ENCODE measurements around the gene TRAP1.

DNA sequence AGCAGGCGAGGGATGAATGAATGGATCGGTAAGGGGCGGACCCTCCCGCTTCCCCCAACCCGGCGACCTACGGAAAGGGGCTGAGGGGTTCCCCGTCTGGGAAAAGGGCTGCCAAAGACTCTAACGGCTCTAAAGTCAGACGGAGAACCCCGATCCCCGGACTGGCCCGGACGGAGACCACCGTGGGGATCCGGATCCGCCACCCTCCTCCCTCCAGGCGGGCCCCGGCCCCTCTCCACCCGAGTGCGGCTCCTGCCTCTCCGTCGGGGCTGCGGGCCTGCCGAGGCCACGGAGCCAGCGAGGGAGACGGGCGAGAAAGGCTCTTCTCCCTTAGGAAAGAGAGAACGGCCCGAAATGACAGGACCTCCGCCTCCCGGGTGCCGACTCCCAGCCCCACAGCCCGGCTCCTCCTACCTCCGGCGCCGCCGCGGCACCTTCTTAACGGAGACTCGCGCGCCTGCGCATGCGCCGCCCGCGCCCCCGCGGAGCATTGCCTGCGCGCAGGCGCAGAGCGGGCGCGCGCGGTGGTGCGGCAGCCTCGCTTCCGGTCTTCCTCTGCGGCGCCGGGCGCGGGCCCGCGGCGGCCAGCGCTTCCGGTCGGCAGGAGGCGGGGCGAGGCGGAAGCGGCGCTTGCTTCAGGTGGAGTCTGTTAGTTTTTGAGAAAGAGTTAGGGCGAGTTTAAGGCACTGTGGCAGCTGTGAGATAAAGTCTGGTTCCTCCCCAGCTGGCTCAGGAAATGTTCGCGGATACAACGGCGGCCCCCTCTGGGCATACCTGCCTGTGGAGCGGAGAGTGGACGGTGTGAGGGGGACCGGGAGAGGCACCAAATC, 106.0 kb downstream of the TRAP1 start, which contains the start of gene SLX4:
- peak; percentile 81 for TF ChIP-seq POLR2AphosphoS5 (IDR thresholded peaks at IDR 0.05; ENCODE audit: low read depth, low read length)
- TF ChIP-seq, protein P1, sequence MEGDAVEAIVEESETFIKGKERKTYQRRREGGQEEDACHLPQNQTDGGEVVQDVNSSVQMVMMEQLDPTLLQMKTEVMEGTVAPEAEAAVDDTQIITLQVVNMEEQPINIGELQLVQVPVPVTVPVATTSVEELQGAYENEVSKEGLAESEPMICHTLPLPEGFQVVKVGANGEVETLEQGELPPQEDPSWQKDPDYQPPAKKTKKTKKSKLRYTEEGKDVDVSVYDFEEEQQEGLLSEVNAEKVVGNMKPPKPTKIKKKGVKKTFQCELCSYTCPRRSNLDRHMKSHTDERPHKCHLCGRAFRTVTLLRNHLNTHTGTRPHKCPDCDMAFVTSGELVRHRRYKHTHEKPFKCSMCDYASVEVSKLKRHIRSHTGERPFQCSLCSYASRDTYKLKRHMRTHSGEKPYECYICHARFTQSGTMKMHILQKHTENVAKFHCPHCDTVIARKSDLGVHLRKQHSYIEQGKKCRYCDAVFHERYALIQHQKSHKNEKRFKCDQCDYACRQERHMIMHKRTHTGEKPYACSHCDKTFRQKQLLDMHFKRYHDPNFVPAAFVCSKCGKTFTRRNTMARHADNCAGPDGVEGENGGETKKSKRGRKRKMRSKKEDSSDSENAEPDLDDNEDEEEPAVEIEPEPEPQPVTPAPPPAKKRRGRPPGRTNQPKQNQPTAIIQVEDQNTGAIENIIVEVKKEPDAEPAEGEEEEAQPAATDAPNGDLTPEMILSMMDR (IDR thresholded peaks at IDR 0.05 in 2 of 3, conservative IDR thresholded peaks at IDR 0.05 in 1 of 3; ENCODE audit: borderline replicate concordance in 1 of 3, insufficient read depth in 1 of 3, low read depth in 2 of 3, low read length in 2 of 3), result no peak
- TF ChIP-seq POLR2A (IDR thresholded peaks at IDR 0.05; ENCODE audit: borderline replicate concordance, extremely low read depth, insufficient read depth, insufficient read length), result peak; percentile 64
- TF ChIP-seq, protein P2, sequence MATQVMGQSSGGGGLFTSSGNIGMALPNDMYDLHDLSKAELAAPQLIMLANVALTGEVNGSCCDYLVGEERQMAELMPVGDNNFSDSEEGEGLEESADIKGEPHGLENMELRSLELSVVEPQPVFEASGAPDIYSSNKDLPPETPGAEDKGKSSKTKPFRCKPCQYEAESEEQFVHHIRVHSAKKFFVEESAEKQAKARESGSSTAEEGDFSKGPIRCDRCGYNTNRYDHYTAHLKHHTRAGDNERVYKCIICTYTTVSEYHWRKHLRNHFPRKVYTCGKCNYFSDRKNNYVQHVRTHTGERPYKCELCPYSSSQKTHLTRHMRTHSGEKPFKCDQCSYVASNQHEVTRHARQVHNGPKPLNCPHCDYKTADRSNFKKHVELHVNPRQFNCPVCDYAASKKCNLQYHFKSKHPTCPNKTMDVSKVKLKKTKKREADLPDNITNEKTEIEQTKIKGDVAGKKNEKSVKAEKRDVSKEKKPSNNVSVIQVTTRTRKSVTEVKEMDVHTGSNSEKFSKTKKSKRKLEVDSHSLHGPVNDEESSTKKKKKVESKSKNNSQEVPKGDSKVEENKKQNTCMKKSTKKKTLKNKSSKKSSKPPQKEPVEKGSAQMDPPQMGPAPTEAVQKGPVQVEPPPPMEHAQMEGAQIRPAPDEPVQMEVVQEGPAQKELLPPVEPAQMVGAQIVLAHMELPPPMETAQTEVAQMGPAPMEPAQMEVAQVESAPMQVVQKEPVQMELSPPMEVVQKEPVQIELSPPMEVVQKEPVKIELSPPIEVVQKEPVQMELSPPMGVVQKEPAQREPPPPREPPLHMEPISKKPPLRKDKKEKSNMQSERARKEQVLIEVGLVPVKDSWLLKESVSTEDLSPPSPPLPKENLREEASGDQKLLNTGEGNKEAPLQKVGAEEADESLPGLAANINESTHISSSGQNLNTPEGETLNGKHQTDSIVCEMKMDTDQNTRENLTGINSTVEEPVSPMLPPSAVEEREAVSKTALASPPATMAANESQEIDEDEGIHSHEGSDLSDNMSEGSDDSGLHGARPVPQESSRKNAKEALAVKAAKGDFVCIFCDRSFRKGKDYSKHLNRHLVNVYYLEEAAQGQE (IDR thresholded peaks at IDR 0.05; ENCODE audit: low read depth), result no peak
- TF ChIP-seq, protein P3, sequence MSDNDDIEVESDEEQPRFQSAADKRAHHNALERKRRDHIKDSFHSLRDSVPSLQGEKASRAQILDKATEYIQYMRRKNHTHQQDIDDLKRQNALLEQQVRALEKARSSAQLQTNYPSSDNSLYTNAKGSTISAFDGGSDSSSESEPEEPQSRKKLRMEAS (IDR thresholded peaks at IDR 0.05), result no peak
- no peak for TF ChIP-seq FOSL1 (IDR thresholded peaks at IDR 0.05; ENCODE audit: low read depth)
- no peak for TF ChIP-seq CEBPB (IDR thresholded peaks at IDR 0.05; ENCODE audit: low read depth)
- peak; percentile 89 for TF ChIP-seq TCF7L2 (IDR thresholded peaks at IDR 0.05; ENCODE audit: borderline replicate concordance, extremely low read depth, insufficient read depth, insufficient read length)
- TF ChIP-seq CBX3 (IDR thresholded peaks at IDR 0.05; ENCODE audit: low read depth), result no peak
- TF ChIP-seq YY1 (IDR thresholded peaks at IDR 0.05; ENCODE audit: extremely low read depth, insufficient replicate concordance, low read depth, low read length), result peak; percentile 2
- TF ChIP-seq RAD21 (IDR thresholded peaks at IDR 0.05; ENCODE audit: low read depth), result no peak
- no peak for TF ChIP-seq EZH2phosphoT487 (IDR thresholded peaks at IDR 0.05; ENCODE audit: borderline replicate concordance)
- no peak for TF ChIP-seq EZH2 (IDR thresholded peaks at IDR 0.05)
- TF ChIP-seq ZFX (IDR thresholded peaks at IDR 0.05), result peak; percentile 47
